Astrocyte (in vitro differentiated cells and primary cell): Measurements from ENCODE around the gene IFT81.

Source experiments
- EZH2 ChIP-seq: IDR thresholded peaks from 2 replicates; pipeline ENCODE4 v1.6.1; 2012; ENCODE audit warnings: mild to moderate bottlenecking, low read length, inconsistent platforms; ENCODE audit not compliant: insufficient read depth
- TF ChIP-seq, protein P1 (sequence below): IDR thresholded peaks from 2 replicates; pipeline ENCODE4 v1.5.1; 2011; ENCODE audit warnings: low read depth, mild to moderate bottlenecking, inconsistent platforms, low read length, moderate library complexity; ENCODE audit not compliant: insufficient read depth

- TF ChIP-seq, protein P1, sequence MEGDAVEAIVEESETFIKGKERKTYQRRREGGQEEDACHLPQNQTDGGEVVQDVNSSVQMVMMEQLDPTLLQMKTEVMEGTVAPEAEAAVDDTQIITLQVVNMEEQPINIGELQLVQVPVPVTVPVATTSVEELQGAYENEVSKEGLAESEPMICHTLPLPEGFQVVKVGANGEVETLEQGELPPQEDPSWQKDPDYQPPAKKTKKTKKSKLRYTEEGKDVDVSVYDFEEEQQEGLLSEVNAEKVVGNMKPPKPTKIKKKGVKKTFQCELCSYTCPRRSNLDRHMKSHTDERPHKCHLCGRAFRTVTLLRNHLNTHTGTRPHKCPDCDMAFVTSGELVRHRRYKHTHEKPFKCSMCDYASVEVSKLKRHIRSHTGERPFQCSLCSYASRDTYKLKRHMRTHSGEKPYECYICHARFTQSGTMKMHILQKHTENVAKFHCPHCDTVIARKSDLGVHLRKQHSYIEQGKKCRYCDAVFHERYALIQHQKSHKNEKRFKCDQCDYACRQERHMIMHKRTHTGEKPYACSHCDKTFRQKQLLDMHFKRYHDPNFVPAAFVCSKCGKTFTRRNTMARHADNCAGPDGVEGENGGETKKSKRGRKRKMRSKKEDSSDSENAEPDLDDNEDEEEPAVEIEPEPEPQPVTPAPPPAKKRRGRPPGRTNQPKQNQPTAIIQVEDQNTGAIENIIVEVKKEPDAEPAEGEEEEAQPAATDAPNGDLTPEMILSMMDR, result no peak
- no peak for TF ChIP-seq EZH2
These were observed 103.0 kb downstream of the IFT81 start for GRCh38 chr12:110227138-110227537.
